HAP-1 (cell line): ENCODE measurements around the gene PIEZO1.

Experiments used
- DNase-seq, 2 experiments: peaks; one replicate each; pipeline ENCODE4 v3.0.0-alpha.2; 2016 to 2020; ENCODE audit warnings: low spot score in 2 of 2
- H3K27me3 ChIP-seq: fragments of 250-450 bp; sonication (Bioruptor Pico); 2 replicates; pipeline ENCODE4 v1.5.1; 2020; ENCODE audit warnings: low read depth, mild to moderate bottlenecking, moderate library complexity
- H3K36me3 ChIP-seq: fragments of 250-450 bp; sonication (Bioruptor Pico); replicated peaks from 2 replicates; pipeline ENCODE4 v1.5.1; 2020; ENCODE audit warnings: mild to moderate bottlenecking
- H3K4me1 ChIP-seq: fragments of 250-450 bp; sonication (Bioruptor Pico); 2 replicates; pipeline ENCODE4 v1.5.1; 2020; ENCODE audit warnings: mild to moderate bottlenecking
- H3K4me3 ChIP-seq: fragments of 250-450 bp; sonication (Bioruptor Pico); 2 replicates; pipeline ENCODE4 v1.5.1; 2020; ENCODE audit warnings: mild to moderate bottlenecking, moderate library complexity
- H3K9me3 ChIP-seq: fragments of 250-450 bp; sonication (Bioruptor Pico); 2 replicates; pipeline ENCODE4 v1.5.1; 2020; ENCODE audit warnings: mild to moderate bottlenecking, moderate library complexity
- in situ Hi-C: fragments of 300-500 bp; cut with MboI; formaldehyde crosslinking; loops from 3 replicates; pipeline ENCODE4 v1.14.3; 2020; ENCODE audit warnings: low sequenced_read_pairs, inconsistent platforms, mixed read lengths

PIEZO1 gene

GRCh38 chr16:88726408-88726749 is 58.6 kb downstream of the PIEZO1 start:
- no peak overlapping the region for H3K4me3 ChIP-seq
- peaks cover 69% of the 10 kb centered on the region for H3K36me3 ChIP-seq
- DNase-seq = no peak
- H3K27me3 ChIP-seq = no peaks in the 10 kb centered on the region
- H3K9me3 ChIP-seq = no peaks in the 10 kb centered on the region
- no peaks in the 10 kb centered on the region for H3K4me1 ChIP-seq
- in situ Hi-C loops = no loop called here

- Histone ChIP-seq H3K4me3 (no peak overlapping the region), H3K9me3 (no peaks in the 10 kb centered on the region), H3K4me1 (no peaks in the 10 kb centered on the region), H3K27me3 (no peaks in the 10 kb centered on the region), H3K36me3 (peaks cover 69% of the 10 kb centered on the region)
- in situ Hi-C loops = no loop called here
- no peak for DNase-seq
These were observed 59.2 kb downstream of the PIEZO1 start for GRCh38 chr16:88725609-88726407.

GRCh38 chr16:88724855-88725555 is 60.0 kb downstream of the PIEZO1 start:
- no peaks in the 10 kb centered on the region for H3K9me3 ChIP-seq
- DNase-seq = no peak
- no peaks in the 10 kb centered on the region for H3K4me1 ChIP-seq
- in situ Hi-C loops = no loop called here
- H3K27me3 ChIP-seq = no peaks in the 10 kb centered on the region
- H3K4me3 ChIP-seq = no peak overlapping the region
- H3K36me3 ChIP-seq = peaks cover 71% of the 10 kb centered on the region

GRCh38 chr16:88723911-88724310 is 61.1 kb downstream of the PIEZO1 start:
- H3K36me3 ChIP-seq = peaks cover 79% of the 10 kb centered on the region
- in situ Hi-C loops = no loop called here
- no peaks in the 10 kb centered on the region for H3K27me3 ChIP-seq
- no peaks in the 10 kb centered on the region for H3K9me3 ChIP-seq
- H3K4me1 ChIP-seq = no peaks in the 10 kb centered on the region
- no peak overlapping the region for H3K4me3 ChIP-seq
- no peak for DNase-seq

- Histone ChIP-seq H3K36me3 (peaks cover 84% of the 10 kb centered on the region), H3K4me1 (no peaks in the 10 kb centered on the region), H3K9me3 (no peaks in the 10 kb centered on the region), H3K27me3 (no peaks in the 10 kb centered on the region), H3K4me3 (no peak overlapping the region)
- no peak for DNase-seq
- in situ Hi-C loops = no loop called here
These were observed 61.5 kb downstream of the PIEZO1 start for GRCh38 chr16:88723507-88723887.

- no peak overlapping the region for H3K4me3 ChIP-seq
- DNase-seq = no peak
- peaks cover 89% of the 10 kb centered on the region for H3K36me3 ChIP-seq
- H3K9me3 ChIP-seq = no peaks in the 10 kb centered on the region
- no peaks in the 10 kb centered on the region for H3K27me3 ChIP-seq
- in situ Hi-C loops = no loop called here
- H3K4me1 ChIP-seq = no peaks in the 10 kb centered on the region
These were observed 62.1 kb downstream of the PIEZO1 start for GRCh38 chr16:88722784-88723506.

- Histone ChIP-seq H3K27me3 (no peaks in the 10 kb centered on the region), H3K4me3 (no peak overlapping the region), H3K4me1 (no peaks in the 10 kb centered on the region), H3K36me3 (peaks cover 90% of the 10 kb centered on the region), H3K9me3 (no peaks in the 10 kb centered on the region)
- in situ Hi-C loops = no loop called here
- DNase-seq = no peak
These were observed 62.9 kb downstream of the PIEZO1 start for GRCh38 chr16:88721815-88722755.

- peaks cover 93% of the 10 kb centered on the region for H3K36me3 ChIP-seq
These were observed 63.8 kb downstream of the PIEZO1 start for GRCh38 chr16:88721236-88721635.

GRCh38 chr16:88720396-88720970 is 64.5 kb downstream of the PIEZO1 start:
- Histone ChIP-seq H3K4me1 (no peaks in the 10 kb centered on the region), H3K36me3 (peaks cover 93% of the 10 kb centered on the region), H3K27me3 (no peaks in the 10 kb centered on the region), H3K4me3 (no peak overlapping the region), H3K9me3 (no peaks in the 10 kb centered on the region)
- no peak for DNase-seq
- in situ Hi-C loops = no loop called here

More at GRCh38 chr16:88721236-88721635, 63.8 kb downstream of the PIEZO1 start:
- no peaks in the 10 kb centered on the region for H3K9me3 ChIP-seq
- no peak overlapping the region for H3K4me3 ChIP-seq
- no peaks in the 10 kb centered on the region for H3K27me3 ChIP-seq
- no peak for DNase-seq
- H3K4me1 ChIP-seq = no peaks in the 10 kb centered on the region
- in situ Hi-C loops = no loop called here

GRCh38 chr16:88719933-88720296 is 65.1 kb downstream of the PIEZO1 start:
- in situ Hi-C loops = no loop called here

GRCh38 chr16:88719267-88719932 is 65.6 kb downstream of the PIEZO1 start:
- Histone ChIP-seq H3K36me3 (peaks cover 91% of the 10 kb centered on the region), H3K27me3 (no peaks in the 10 kb centered on the region), H3K4me1 (no peaks in the 10 kb centered on the region), H3K4me3 (no peak overlapping the region), H3K9me3 (no peaks in the 10 kb centered on the region)
- no peak for DNase-seq
- in situ Hi-C loops = no loop called here

More at GRCh38 chr16:88719933-88720296, 65.1 kb downstream of the PIEZO1 start:
- H3K36me3 ChIP-seq = peaks cover 93% of the 10 kb centered on the region
- H3K27me3 ChIP-seq = no peaks in the 10 kb centered on the region
- DNase-seq = no peak
- H3K4me3 ChIP-seq = no peak overlapping the region
- no peaks in the 10 kb centered on the region for H3K9me3 ChIP-seq
- no peaks in the 10 kb centered on the region for H3K4me1 ChIP-seq

- peaks cover 91% of the 10 kb centered on the region for H3K36me3 ChIP-seq
- in situ Hi-C loops = no loop called here
- H3K4me1 ChIP-seq = no peaks in the 10 kb centered on the region
- H3K4me3 ChIP-seq = no peak overlapping the region
- no peaks in the 10 kb centered on the region for H3K9me3 ChIP-seq
- H3K27me3 ChIP-seq = no peaks in the 10 kb centered on the region
- no peak for DNase-seq
These were observed 66.8 kb downstream of the PIEZO1 start for GRCh38 chr16:88718178-88718577.
